Neural crest cell (in vitro differentiated cells): ENCODE data around the gene CHIA. TPM values are rescaled to one million over a fixed set of nuclear protein-coding genes. Genes with fewer than 3 reads are reported as not detected.

Experiments used
- DNase-seq: peaks from one replicate; pipeline ENCODE4 v3.0.0; 2021; ENCODE audit warnings: low read depth, mixed read lengths, low spot score
- H3K27ac Mint-ChIP-seq: one replicate; pipeline ENCODE4 v1.8.0; 2021; ENCODE audit warnings: mild to moderate bottlenecking, mixed read lengths; ENCODE audit not compliant: unreplicated experiment
- H3K27me3 Mint-ChIP-seq: 2 replicates; pipeline ENCODE4 v1.8.0; 2021; ENCODE audit warnings: low read depth, mild to moderate bottlenecking, mixed read lengths
- H3K36me3 Mint-ChIP-seq: 2 replicates; pipeline ENCODE4 v1.8.0; 2021; ENCODE audit warnings: low read depth, mild to moderate bottlenecking, mixed read lengths
- H3K4me1 Mint-ChIP-seq: 2 replicates; pipeline ENCODE4 v1.8.0; 2021; ENCODE audit warnings: mixed read lengths
- H3K4me3 Mint-ChIP-seq: one replicate; pipeline ENCODE4 v1.8.0; 2021; ENCODE audit warnings: mild to moderate bottlenecking, mixed read lengths
- H3K9me3 Mint-ChIP-seq: 2 replicates; pipeline ENCODE4 v1.8.0; 2021; ENCODE audit warnings: mixed read lengths
- total RNA-seq: library from RNA; stranded (reverse); gene quantifications from 2 replicates; pipeline ENCODE4 v1.2.1, GENCODE V29; 2021
- TF ChIP-seq, protein P1 (sequence below): fragments of 200-600 bp; sonication (generic); conservative IDR thresholded peaks from 2 replicates; pipeline ENCODE4 v1.5.0; 2021; ENCODE audit warnings: antibody characterized with exemption, mild to moderate bottlenecking

The CHIA gene
- total RNA-seq, 1 donor from 2014 or later = not detected

DNA sequence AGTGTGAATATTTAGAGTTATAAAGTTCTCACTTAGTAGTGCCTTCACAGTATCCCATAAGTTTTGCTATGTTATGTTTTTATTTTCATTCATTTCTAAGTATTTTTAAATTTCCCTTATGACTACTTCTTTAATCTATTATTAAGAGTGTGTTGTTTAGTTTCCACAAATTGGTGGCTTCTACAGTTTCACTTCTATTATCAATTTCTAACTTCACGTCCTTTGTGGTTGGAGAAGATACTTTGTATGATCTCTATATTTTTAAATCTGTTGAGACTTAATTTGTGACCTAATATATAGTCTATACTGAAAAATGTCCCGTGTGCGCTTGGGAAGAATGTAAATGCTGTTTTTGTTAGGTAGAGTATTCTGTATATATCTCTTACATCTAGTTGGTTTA is 11.7 kb downstream of the CHIA start:
- H3K36me3 Mint-ChIP-seq = peaks cover 8% of the 10 kb centered on the region
- H3K4me1 Mint-ChIP-seq = no peaks in the 10 kb centered on the region
- H3K27ac Mint-ChIP-seq = no peak overlapping the region
- H3K27me3 Mint-ChIP-seq = peaks cover 5% of the 10 kb centered on the region
- TF ChIP-seq, protein P1, sequence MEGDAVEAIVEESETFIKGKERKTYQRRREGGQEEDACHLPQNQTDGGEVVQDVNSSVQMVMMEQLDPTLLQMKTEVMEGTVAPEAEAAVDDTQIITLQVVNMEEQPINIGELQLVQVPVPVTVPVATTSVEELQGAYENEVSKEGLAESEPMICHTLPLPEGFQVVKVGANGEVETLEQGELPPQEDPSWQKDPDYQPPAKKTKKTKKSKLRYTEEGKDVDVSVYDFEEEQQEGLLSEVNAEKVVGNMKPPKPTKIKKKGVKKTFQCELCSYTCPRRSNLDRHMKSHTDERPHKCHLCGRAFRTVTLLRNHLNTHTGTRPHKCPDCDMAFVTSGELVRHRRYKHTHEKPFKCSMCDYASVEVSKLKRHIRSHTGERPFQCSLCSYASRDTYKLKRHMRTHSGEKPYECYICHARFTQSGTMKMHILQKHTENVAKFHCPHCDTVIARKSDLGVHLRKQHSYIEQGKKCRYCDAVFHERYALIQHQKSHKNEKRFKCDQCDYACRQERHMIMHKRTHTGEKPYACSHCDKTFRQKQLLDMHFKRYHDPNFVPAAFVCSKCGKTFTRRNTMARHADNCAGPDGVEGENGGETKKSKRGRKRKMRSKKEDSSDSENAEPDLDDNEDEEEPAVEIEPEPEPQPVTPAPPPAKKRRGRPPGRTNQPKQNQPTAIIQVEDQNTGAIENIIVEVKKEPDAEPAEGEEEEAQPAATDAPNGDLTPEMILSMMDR = no peak
- peaks cover 13% of the 10 kb centered on the region for H3K9me3 Mint-ChIP-seq
- no peak for DNase-seq
- no peak overlapping the region for H3K4me3 Mint-ChIP-seq

GRCh38 chr1:111309690-111310089 is 19.0 kb downstream of the CHIA start:
- Mint-ChIP-seq H3K4me3 (no peak overlapping the region), H3K27ac (no peak overlapping the region), H3K9me3 (peaks cover under 1% of the 10 kb centered on the region), H3K36me3 (no peaks in the 10 kb centered on the region), H3K4me1 (no peaks in the 10 kb centered on the region), H3K27me3 (peaks cover 13% of the 10 kb centered on the region)
- DNase-seq = no peak
- TF ChIP-seq, protein P1 = no peak

GRCh38 chr1:111318523-111318922 is 27.9 kb downstream of the CHIA start:
- no peak for DNase-seq
- no peaks in the 10 kb centered on the region for H3K4me1 Mint-ChIP-seq
- H3K36me3 Mint-ChIP-seq = no peaks in the 10 kb centered on the region
- H3K27me3 Mint-ChIP-seq = peaks cover 12% of the 10 kb centered on the region
- no peak overlapping the region for H3K27ac Mint-ChIP-seq
- H3K4me3 Mint-ChIP-seq = no peak overlapping the region
- peaks cover 2% of the 10 kb centered on the region for H3K9me3 Mint-ChIP-seq
- TF ChIP-seq, protein P1 = no peak

DNA sequence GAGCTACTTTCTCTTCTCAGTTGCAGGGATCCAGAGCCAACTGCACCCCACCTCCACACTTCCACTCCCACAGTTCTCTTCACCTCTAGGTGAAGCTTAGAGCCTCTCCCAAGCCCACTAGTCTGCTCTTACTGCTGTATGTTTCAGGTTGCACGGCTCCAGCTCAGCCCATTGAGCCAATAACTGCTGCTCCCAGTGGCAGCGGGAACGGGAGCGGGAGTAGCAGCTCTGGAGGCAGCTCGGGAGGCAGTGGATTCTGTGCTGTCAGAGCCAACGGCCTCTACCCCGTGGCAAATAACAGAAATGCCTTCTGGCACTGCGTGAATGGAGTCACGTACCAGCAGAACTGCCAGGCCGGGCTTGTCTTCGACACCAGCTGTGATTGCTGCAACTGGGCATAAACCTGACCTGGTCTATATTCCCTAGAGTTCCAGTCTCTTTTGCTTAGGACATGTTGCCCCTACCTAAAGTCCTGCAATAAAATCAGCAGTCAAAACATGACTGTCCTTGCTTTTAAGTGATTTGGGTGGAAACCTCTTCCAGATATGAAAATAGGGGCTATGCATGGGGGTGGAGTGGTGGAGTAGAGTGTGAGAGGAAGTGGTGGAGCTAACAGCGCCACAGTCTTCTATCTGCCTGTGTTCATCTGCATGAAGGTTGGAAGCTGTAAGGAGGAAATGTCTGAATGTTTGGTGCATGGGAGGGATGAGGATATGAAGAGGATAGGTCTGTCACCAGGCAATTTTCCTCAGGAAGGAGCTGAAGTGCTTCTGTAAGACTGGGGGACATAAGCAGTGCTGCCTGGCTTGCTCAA is 29.6 kb downstream of the CHIA start:
- no peak overlapping the region for H3K4me3 Mint-ChIP-seq
- H3K9me3 Mint-ChIP-seq = no peaks in the 10 kb centered on the region
- no peaks in the 10 kb centered on the region for H3K36me3 Mint-ChIP-seq
- H3K27ac Mint-ChIP-seq = no peak overlapping the region
- TF ChIP-seq, protein P1 = no peak
- no peak for DNase-seq
- peaks cover 7% of the 10 kb centered on the region for H3K27me3 Mint-ChIP-seq
- no peaks in the 10 kb centered on the region for H3K4me1 Mint-ChIP-seq

- H3K36me3 Mint-ChIP-seq = peaks cover 3% of the 10 kb centered on the region
These were observed 32.6 kb downstream of the CHIA start for GRCh38 chr1:111323231-111323630.

More at GRCh38 chr1:111323231-111323630, 32.6 kb downstream of the CHIA start:
- peaks cover 5% of the 10 kb centered on the region for H3K27me3 Mint-ChIP-seq
- peaks cover 6% of the 10 kb centered on the region for H3K9me3 Mint-ChIP-seq
- H3K4me1 Mint-ChIP-seq = no peaks in the 10 kb centered on the region
- no peak overlapping the region for H3K27ac Mint-ChIP-seq
- no peak for DNase-seq
- no peak overlapping the region for H3K4me3 Mint-ChIP-seq
- TF ChIP-seq, protein P1 = no peak
